NK-92 treated with Interleukin-12 subunit alpha and Interleukin-12 subunit beta, amount 100 ng/mL, for 24 hours (cell line): ENCODE measurements around the gene CLK1.
"Not testable (repeated sequence)": the region's sequence is repeated elsewhere in the genome, so short reads cannot be mapped to it uniquely, and the experiment has no call there.

Source experiments
- DNase-seq: peaks from one replicate; lab custom pipeline; 2025; lab: John Stamatoyannopoulos, UW

CLK1 gene

GRCh38 chr2:200864176-200865034 lies at the start of gene CLK1:
Gene CLK1 (minus strand): TSS chr2:200864658. CDS start chr2:200861862, 2,796 bp downstream.
- DNase-seq, result peak; percentile 89

- DNase-seq, result no peak
Observed at GRCh38 chr2:200913654-200914053, 49.2 kb upstream of the CLK1 start.

GRCh38 chr2:200909958-200910357 lies 45.5 kb upstream of the CLK1 start:
- DNase-seq, result no peak

- peak; percentile 15 for DNase-seq
Observed at GRCh38 chr2:200905618-200906296, 41.3 kb upstream of the CLK1 start.

- DNase-seq, result peak; percentile 42
Observed at GRCh38 chr2:200901459-200902072, 37.1 kb upstream of the CLK1 start.

GRCh38 chr2:200899482-200899881 lies 35.0 kb upstream of the CLK1 start:
- DNase-seq, result no peak

GRCh38 chr2:200888704-200889625 lies 24.5 kb upstream of the CLK1 start, which contains the start of the genes NIF3L1 and PPIL3:
Gene NIF3L1 (plus strand): TSS chr2:200889371. CDS start chr2:200891944, 2,573 bp downstream.
Gene PPIL3 (minus strand): TSS chr2:200889077. CDS start chr2:200887615, 1,462 bp downstream.
- DNase-seq, result peak; percentile 95

GRCh38 chr2:200881715-200882249 lies 17.3 kb upstream of the CLK1 start:
- not testable (repeated sequence) for DNase-seq

GRCh38 chr2:200878289-200878880 lies 13.9 kb upstream of the CLK1 start:
- no peak for DNase-seq

GRCh38 chr2:200877443-200877842 lies 13.0 kb upstream of the CLK1 start:
- DNase-seq, result no peak

- DNase-seq, result no peak
Observed at GRCh38 chr2:200873560-200873959, 9.1 kb upstream of the CLK1 start.

- no peak for DNase-seq
Observed at GRCh38 chr2:200871151-200871550, 6.7 kb upstream of the CLK1 start.

- DNase-seq, result no peak
Observed at GRCh38 chr2:200869014-200869413, 4.6 kb upstream of the CLK1 start.

GRCh38 chr2:200863782-200864175 lies 679 bp downstream of the CLK1 start:
- no peak for DNase-seq

GRCh38 chr2:200862532-200863000 lies 1.9 kb downstream of the CLK1 start:
- peak; percentile 32 for DNase-seq

- no peak for DNase-seq
Observed at GRCh38 chr2:200861617-200862155, 2.8 kb downstream of the CLK1 start.

- no peak for DNase-seq
Observed at GRCh38 chr2:200860092-200860795, 4.2 kb downstream of the CLK1 start.

GRCh38 chr2:200856806-200857205 lies 7.7 kb downstream of the CLK1 start:
- DNase-seq, result no peak

- DNase-seq, result no peak
Observed at GRCh38 chr2:200852605-200853004, 11.9 kb downstream of the CLK1 start.
